Neural cell (in vitro differentiated cells): ENCODE measurements around the gene ZBTB42. TPM values are rescaled to one million over a fixed set of nuclear protein-coding genes. Genes with fewer than 3 reads are reported as not detected.
A peak's percentile ranks its signal among the peaks of the same experiment; 100 is the strongest.

Experiments
- H2AFZ ChIP-seq: fragments of 200-600, 300-800 bp; sonication (generic), shearing (Covaris generic); 2 replicates; pipeline ENCODE4 v1.6.0; 2014; ENCODE audit warnings: low read depth, mild to moderate bottlenecking, antibody characterized with exemption, low read length, moderate library complexity
- H3F3A ChIP-seq: fragments of 200-600 bp; shearing (Covaris generic); 2 replicates; pipeline ENCODE4 v1.6.1; 2016; ENCODE audit warnings: mild to moderate bottlenecking, moderate library complexity, mixed read lengths, antibody characterized with exemption, low read length; ENCODE audit not compliant: insufficient read depth, poor library complexity, severe bottlenecking
- H3K27ac ChIP-seq: fragments of 200-600, 300-800 bp; sonication (generic), shearing (Covaris generic); 2 replicates; pipeline ENCODE4 v1.5.1; 2014; ENCODE audit warnings: mild to moderate bottlenecking, low read length, moderate library complexity
- H3K27me3 ChIP-seq: fragments of 300-800, 200-600 bp; sonication (generic), shearing (Covaris generic); 2 replicates; pipeline ENCODE4 v1.6.0; 2014; ENCODE audit warnings: mild to moderate bottlenecking, low read depth, low read length, moderate library complexity; ENCODE audit not compliant: insufficient read depth
- H3K36me3 ChIP-seq: fragments of 300-800, 200-600 bp; sonication (generic), shearing (Covaris generic); 2 replicates; pipeline ENCODE4 v1.5.1; 2014; ENCODE audit warnings: mild to moderate bottlenecking, antibody characterized with exemption, low read length, moderate library complexity; ENCODE audit not compliant: insufficient read depth
- H3K4me2 ChIP-seq: fragments of 300-800, 200-600 bp; sonication (generic), shearing (Covaris generic); 2 replicates; pipeline ENCODE4 v1.6.0; 2014; ENCODE audit warnings: mild to moderate bottlenecking, low read length
- H3K4me3 ChIP-seq: fragments of 300-800, 200-600 bp; sonication (generic), shearing (Covaris generic); 2 replicates; pipeline ENCODE4 v1.5.1; 2014; ENCODE audit warnings: mild to moderate bottlenecking, low read length, moderate library complexity
- H3K79me2 ChIP-seq: fragments of 200-600 bp; shearing (Covaris generic); replicated peaks from 2 replicates; pipeline ENCODE4 v1.6.0; 2014; ENCODE audit warnings: mild to moderate bottlenecking, low read length, moderate library complexity; ENCODE audit not compliant: insufficient read depth
- H3K9ac ChIP-seq: fragments of 300-800, 200-600 bp; sonication (generic), shearing (Covaris generic); 2 replicates; pipeline ENCODE4 v1.6.1; 2016; ENCODE audit warnings: mild to moderate bottlenecking, low read length, mixed read lengths
- H3K9me2 ChIP-seq: fragments of 200-600 bp; shearing (Covaris generic); 2 replicates; pipeline ENCODE4 v1.6.1; 2016; ENCODE audit warnings: mild to moderate bottlenecking, low read length, mixed read lengths; ENCODE audit not compliant: insufficient read depth
- H3K9me3 ChIP-seq: fragments of 200-600, 300-800 bp; sonication (generic), shearing (Covaris generic); 2 replicates; pipeline ENCODE4 v1.6.1; 2016; ENCODE audit warnings: mild to moderate bottlenecking, mixed run types, low read length, moderate library complexity, mixed read lengths
- H4K20me1 ChIP-seq: fragments of 200-600 bp; shearing (Covaris generic); 2 replicates; pipeline ENCODE4 v1.6.1; 2016; ENCODE audit warnings: mild to moderate bottlenecking, mixed run types; ENCODE audit not compliant: insufficient read depth
- EP300 ChIP-seq: fragments of 450-650 bp; conservative IDR thresholded peaks from 2 replicates; pipeline ENCODE4 v1.6.1; 2014; ENCODE audit warnings: antibody characterized with exemption, mild to moderate bottlenecking, moderate library complexity; ENCODE audit not compliant: poor library complexity, severe bottlenecking
- EZH2 ChIP-seq: fragments of 200-600, 300-800 bp; shearing (Covaris generic), sonication (generic); IDR thresholded peaks from 2 replicates; pipeline ENCODE4 v1.6.1; 2014; ENCODE audit warnings: antibody characterized with exemption, low read length, borderline replicate concordance, mild to moderate bottlenecking; ENCODE audit not compliant: insufficient read depth, poor library complexity, severe bottlenecking
- MXI1 ChIP-seq: fragments of 450-650 bp; conservative IDR thresholded peaks from 2 replicates; pipeline ENCODE4 v1.6.1; 2014; ENCODE audit warnings: antibody characterized with exemption, mild to moderate bottlenecking; ENCODE audit not compliant: poor library complexity, severe bottlenecking
- POLR2AphosphoS5 ChIP-seq: IDR thresholded peaks from 2 replicates; pipeline ENCODE4 v1.6.1; 2012
- RAD21 ChIP-seq: fragments of 450-650 bp; conservative IDR thresholded peaks from 2 replicates; pipeline ENCODE4 v1.6.1; 2014; ENCODE audit warnings: antibody characterized with exemption, mild to moderate bottlenecking, moderate library complexity
- SMC3 ChIP-seq: fragments of 450-650 bp; conservative IDR thresholded peaks from 2 replicates; pipeline ENCODE4 v1.6.1; 2014; ENCODE audit warnings: antibody characterized with exemption, mild to moderate bottlenecking, moderate library complexity; ENCODE audit not compliant: poor library complexity
- TAF1 ChIP-seq: IDR thresholded peaks from 2 replicates; pipeline ENCODE4 v1.6.1; 2012; ENCODE audit warnings: low read depth
- polyA minus RNA-seq: library from RNA; depleted of rRNA, polyadenylated mRNA; stranded (reverse); fragments of >200 nt; gene quantifications from 2 replicates; pipeline ENCODE4 v1.2.3, GENCODE V29; 2014
- polyA plus RNA-seq: library from polyadenylated mRNA; depleted of rRNA; stranded (reverse); fragments of >200 nt; gene quantifications from 2 replicates; pipeline ENCODE4 v1.2.3, GENCODE V29; 2014
- TF ChIP-seq, protein P1 (sequence below): IDR thresholded peaks from 2 replicates; pipeline ENCODE4 v1.6.1; 2012; ENCODE audit warnings: borderline replicate concordance
- TF ChIP-seq, protein P2 (sequence below): fragments of 450-650 bp; IDR thresholded peaks from 2 replicates; pipeline ENCODE4 v1.5.1; 2014; ENCODE audit warnings: antibody characterized with exemption, mild to moderate bottlenecking, moderate library complexity; ENCODE audit not compliant: poor library complexity, severe bottlenecking

ZBTB42 gene
- not detected in 2 replicates for polyA plus RNA-seq
- 0.49 TPM in 1 of 2 replicates, not detected in the other for polyA minus RNA-seq

DNA sequence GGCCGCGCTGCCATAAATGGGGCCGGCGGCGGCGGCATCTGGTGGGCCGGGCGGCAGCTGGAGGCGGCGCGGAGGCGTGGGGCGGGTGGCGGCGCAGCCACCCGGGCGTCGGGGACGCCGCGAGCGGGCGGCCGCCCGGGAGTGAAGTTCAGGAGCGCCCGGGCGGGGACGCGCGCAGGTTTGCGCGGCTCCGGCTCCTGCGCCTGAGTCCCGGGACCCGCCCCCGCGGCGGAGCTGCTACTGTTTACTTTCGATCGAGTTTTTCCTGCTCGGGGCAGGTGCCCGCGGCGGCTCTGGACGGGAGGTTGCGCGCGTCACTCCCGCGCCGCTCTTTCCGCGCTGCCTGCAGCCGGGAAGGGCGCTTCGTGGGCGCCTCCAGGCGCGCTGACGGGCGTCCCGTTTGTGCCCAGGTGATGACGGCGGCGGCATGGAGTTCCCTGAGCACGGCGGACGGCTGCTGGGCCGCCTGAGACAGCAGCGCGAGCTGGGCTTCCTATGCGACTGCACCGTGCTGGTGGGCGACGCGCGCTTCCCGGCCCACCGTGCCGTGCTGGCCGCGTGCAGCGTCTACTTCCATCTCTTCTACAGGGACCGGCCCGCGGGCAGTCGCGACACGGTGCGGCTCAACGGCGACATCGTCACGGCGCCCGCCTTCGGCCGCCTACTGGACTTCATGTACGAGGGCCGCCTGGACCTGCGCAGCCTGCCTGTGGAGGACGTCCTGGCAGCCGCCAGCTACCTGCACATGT, at the start of gene ZBTB42:
TSS of gene ZBTB42 (plus strand) at position 331 of the 749 bp plus-strand sequence. CDS start at position 428, 97 bp downstream.
- H3F3A ChIP-seq = no peaks in the 10 kb centered on the region
- no peak for TF ChIP-seq MXI1
- no peak for TF ChIP-seq RAD21
- no peak for TF ChIP-seq TAF1
- TF ChIP-seq SMC3 = peak; percentile 30
- TF ChIP-seq EP300 = no peak
- TF ChIP-seq POLR2AphosphoS5 = peak; percentile 25
- TF ChIP-seq, protein P1, sequence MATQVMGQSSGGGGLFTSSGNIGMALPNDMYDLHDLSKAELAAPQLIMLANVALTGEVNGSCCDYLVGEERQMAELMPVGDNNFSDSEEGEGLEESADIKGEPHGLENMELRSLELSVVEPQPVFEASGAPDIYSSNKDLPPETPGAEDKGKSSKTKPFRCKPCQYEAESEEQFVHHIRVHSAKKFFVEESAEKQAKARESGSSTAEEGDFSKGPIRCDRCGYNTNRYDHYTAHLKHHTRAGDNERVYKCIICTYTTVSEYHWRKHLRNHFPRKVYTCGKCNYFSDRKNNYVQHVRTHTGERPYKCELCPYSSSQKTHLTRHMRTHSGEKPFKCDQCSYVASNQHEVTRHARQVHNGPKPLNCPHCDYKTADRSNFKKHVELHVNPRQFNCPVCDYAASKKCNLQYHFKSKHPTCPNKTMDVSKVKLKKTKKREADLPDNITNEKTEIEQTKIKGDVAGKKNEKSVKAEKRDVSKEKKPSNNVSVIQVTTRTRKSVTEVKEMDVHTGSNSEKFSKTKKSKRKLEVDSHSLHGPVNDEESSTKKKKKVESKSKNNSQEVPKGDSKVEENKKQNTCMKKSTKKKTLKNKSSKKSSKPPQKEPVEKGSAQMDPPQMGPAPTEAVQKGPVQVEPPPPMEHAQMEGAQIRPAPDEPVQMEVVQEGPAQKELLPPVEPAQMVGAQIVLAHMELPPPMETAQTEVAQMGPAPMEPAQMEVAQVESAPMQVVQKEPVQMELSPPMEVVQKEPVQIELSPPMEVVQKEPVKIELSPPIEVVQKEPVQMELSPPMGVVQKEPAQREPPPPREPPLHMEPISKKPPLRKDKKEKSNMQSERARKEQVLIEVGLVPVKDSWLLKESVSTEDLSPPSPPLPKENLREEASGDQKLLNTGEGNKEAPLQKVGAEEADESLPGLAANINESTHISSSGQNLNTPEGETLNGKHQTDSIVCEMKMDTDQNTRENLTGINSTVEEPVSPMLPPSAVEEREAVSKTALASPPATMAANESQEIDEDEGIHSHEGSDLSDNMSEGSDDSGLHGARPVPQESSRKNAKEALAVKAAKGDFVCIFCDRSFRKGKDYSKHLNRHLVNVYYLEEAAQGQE = no peak
- TF ChIP-seq EZH2 = peak; percentile 77
- TF ChIP-seq, protein P2, sequence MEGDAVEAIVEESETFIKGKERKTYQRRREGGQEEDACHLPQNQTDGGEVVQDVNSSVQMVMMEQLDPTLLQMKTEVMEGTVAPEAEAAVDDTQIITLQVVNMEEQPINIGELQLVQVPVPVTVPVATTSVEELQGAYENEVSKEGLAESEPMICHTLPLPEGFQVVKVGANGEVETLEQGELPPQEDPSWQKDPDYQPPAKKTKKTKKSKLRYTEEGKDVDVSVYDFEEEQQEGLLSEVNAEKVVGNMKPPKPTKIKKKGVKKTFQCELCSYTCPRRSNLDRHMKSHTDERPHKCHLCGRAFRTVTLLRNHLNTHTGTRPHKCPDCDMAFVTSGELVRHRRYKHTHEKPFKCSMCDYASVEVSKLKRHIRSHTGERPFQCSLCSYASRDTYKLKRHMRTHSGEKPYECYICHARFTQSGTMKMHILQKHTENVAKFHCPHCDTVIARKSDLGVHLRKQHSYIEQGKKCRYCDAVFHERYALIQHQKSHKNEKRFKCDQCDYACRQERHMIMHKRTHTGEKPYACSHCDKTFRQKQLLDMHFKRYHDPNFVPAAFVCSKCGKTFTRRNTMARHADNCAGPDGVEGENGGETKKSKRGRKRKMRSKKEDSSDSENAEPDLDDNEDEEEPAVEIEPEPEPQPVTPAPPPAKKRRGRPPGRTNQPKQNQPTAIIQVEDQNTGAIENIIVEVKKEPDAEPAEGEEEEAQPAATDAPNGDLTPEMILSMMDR = no peak
- H3K4me3 ChIP-seq = peak within 1 kb of the TSS; percentile 70
- no peaks in the 10 kb centered on the region for H3K9me2 ChIP-seq
- no peaks in the 10 kb centered on the region for H4K20me1 ChIP-seq
- no peaks in the 10 kb centered on the region for H3K9me3 ChIP-seq
- no peaks in the 10 kb centered on the region for H3K36me3 ChIP-seq
- H3K27me3 ChIP-seq = peaks cover 54% of the 10 kb centered on the region
- H3K4me2 ChIP-seq = no peak within 1 kb of the TSS
- H3K79me2 ChIP-seq = no peaks in the 10 kb centered on the region
- no peak within 1 kb of the TSS for H3K27ac ChIP-seq
- H3K9ac ChIP-seq = no peak within 1 kb of the TSS
- H2AFZ ChIP-seq = no peak within 1 kb of the TSS

DNA sequence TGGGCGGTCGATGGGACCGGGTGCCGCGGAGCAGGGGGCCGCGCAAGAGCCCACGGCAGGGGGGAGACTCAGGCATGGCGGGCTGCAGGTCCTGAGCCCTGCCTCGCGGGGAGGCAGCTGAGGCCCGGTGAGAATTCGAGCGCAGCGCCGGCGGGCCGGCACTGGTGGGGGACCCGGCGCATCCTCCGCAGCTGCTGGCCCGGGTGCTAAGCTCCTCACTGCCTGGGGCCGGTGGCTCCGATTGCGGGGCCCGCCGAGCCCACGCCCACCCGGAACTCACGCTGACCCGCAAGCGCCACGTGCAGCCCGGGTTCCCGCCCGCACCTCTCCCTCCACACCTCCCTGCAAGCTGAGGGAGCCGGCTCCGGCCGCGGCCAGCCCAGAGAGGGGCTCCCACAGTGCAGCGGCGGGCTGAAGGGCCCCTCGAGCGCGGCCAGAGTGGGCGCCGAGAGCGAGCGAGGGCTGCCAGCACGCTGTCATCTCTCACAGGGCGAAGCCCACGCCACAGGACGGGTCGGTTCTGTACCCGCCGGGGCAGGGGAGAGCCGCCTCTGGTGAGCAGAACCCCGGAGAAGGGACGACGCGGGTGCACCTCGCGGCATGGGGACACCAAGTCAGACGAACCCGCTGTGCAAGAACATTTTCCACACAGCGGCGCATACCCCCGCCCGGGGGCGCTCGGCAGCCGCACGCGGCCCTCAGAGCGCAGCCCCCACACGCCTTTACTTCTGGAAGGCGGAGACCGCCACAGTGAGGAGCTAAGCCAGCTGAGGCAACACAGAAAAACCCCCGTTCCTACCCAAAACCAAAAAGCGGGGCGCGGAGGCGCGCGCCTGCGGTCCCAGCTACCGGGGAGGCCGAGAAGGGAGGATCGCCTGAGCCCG, 49.1 kb upstream of the ZBTB42 start:
- Histone ChIP-seq H3K27ac (peak overlapping the region; percentile 81), H4K20me1 (no peaks in the 10 kb centered on the region)

More for the DNA sequence above, 49.1 kb upstream of the ZBTB42 start:
- Histone ChIP-seq H3K9ac (peak overlapping the region; percentile 92), H3K79me2 (peaks cover 20% of the 10 kb centered on the region), H3F3A (no peaks in the 10 kb centered on the region), H3K27me3 (no peaks in the 10 kb centered on the region), H2AFZ (peak overlapping the region; percentile 53), H3K9me2 (no peaks in the 10 kb centered on the region), H3K4me2 (no peak overlapping the region), H3K9me3 (no peaks in the 10 kb centered on the region), H3K36me3 (no peaks in the 10 kb centered on the region), H3K4me3 (peak overlapping the region; percentile 100)
- TF ChIP-seq EP300 = no peak
- TF ChIP-seq, protein P2 = no peak
- no peak for TF ChIP-seq TAF1
- TF ChIP-seq, protein P1 = no peak
- TF ChIP-seq EZH2 = no peak
- no peak for TF ChIP-seq MXI1
- TF ChIP-seq POLR2AphosphoS5 = no peak
- TF ChIP-seq RAD21 = no peak
- no peak for TF ChIP-seq SMC3
